ENCODE results near the gene MTOR.

- TF ChIP-seq EZH2 (optimal IDR thresholded peaks at IDR 0.05; ENCODE audit: low read depth, low read length): no peak
- TF ChIP-seq CTCF (IDR thresholded peaks at IDR 0.05; ENCODE audit: low read length): no peak
These were observed 202.2 kb downstream of the MTOR start, which contains the start of gene SRM for GRCh38 chr1:11059968-11060830.
